ENCODE measurements around the gene GDF2.
A peak's percentile ranks its signal among the peaks of the same experiment; 100 is the strongest.

GDF2 gene

DNA sequence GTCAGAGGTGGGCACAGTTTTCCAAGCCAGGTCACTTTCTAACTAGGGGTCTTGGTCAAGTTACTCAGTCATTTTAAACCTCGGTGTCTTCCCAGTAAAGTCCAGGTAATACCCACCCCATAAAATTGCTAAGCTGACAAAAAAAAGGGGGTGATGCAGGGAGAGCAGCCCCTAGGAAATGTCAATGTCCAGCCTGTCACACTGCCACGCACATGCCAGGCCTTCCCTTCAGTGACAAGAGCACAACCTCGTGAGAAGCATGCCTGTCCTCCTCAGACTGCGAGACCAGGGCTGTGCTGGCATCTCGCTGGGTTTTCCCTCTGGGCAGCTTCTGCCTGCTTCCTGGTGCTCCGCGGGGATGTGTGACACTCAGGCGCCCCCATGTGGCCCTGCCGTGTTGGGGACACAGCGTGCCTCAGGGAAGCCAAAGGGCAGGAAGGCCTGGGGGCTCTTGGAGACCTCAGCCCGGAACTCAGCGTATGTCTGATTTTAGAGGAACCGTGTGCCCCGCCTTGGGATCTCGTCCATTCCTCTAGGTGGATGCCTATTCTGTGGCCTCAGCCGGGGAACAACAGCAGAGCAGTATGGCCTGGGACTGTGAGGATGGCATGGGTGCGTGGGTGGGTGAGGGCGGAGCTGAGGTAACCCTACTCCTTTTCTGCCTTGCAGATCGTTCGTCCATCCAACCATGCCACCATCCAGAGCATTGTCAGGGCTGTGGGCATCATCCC, 10.2 kb upstream of the GDF2 start:
- DNase-seq (ENCODE audit: low read depth): peak; percentile 40

DNA sequence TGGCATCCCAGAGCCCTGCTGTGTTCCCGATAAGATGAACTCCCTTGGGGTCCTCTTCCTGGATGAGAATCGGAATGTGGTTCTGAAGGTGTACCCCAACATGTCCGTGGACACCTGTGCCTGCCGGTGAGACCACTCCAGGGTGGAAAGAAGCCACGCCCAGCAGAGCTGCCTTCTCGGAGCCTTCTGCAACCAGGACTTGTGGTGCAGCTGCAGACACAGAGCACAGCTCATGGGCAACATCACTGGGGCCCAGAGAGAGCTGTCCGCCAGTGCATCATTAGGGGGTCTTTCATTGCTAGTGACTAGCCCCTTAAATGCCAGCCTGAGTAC, 9.6 kb upstream of the GDF2 start:
- no peak for DNase-seq (ENCODE audit: low read depth)

DNA sequence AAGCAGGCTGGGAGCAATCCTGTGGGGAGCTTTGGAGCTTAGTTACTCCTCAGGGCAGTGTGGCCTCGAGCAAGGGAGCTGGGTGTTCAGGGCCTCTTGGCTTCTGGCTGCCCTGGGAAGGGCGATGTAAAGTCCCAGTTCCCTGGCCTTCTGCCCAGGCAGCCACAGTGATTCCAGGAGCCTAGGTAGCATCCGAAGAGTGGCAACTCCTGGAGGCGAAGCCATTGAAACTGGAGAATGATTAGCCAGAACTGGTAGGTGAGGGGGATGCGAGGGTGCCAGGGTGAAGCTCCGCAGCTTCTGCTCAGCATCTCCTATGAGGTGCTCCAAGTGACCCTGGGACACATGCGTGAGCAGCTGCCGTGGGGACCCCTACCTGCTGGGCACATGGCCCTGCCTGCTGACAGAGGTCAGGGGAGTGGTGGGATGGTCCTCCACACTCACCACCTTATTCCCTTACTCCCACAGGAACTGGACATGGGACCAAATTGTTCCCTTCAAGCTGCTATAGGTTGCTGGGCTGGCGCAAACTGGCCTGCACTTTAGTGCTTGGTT, 7.8 kb upstream of the GDF2 start:
- DNase-seq (ENCODE audit: low read depth): no peak

- DNase-seq (ENCODE audit: low read depth): no peak
Measured at GRCh38 chr10:47315421-47315820, 6.8 kb upstream of the GDF2 start.

DNA sequence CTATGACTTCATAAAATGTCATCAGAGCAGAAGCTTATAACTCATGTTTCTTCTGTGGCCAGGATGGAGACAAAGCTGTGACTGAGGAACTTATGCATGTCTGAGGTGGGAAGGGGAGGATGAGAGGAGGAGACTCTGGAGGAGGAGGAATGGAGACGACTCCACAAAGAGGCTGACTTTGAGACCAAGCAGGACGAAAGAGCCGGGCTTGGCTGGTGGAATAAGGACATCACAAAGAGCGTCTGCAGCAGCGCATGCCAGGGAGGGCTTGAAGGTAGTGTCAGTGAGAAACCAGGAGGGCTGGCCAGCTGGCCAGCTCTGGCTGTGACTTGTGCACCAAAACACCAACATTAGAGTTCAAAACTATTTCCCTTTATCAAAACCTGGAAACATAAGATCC, 6.1 kb upstream of the GDF2 start:
- DNase-seq (ENCODE audit: low read depth): no peak

- no peak for DNase-seq (ENCODE audit: low read depth)
Measured at GRCh38 chr10:47317251-47317650, 5.0 kb upstream of the GDF2 start.

GRCh38 chr10:47318706-47319105, 3.5 kb upstream of the GDF2 start:
- no peak for DNase-seq (ENCODE audit: low read depth)

GRCh38 chr10:47319784-47320183, 2.5 kb upstream of the GDF2 start:
- DNase-seq (ENCODE audit: low read depth): no peak

GRCh38 chr10:47320812-47321211, 1.4 kb upstream of the GDF2 start:
- DNase-seq (ENCODE audit: low read depth): no peak

- DNase-seq (ENCODE audit: low read depth): no peak
Measured at GRCh38 chr10:47321521-47322195, 596 bp upstream of the GDF2 start.

DNA sequence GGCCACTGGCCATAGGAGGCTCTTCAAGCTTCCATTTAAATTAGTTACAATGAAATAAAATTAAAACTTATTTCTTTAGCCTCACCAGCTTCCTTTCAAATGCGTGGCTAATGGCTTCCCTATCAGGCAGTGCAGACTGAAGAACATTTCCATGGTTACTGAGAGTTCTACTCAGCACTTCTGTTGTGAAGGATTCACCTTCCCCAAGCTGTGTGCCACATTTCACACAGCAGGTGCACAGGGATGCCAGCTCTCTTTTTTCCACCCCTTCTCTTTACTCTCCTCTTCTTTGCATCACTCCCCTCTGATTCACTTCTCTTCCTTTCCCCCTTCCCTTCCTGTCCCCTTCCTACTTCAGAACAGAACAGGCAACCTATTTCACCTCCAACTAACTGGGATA, 833 bp downstream of the GDF2 start:
- DNase-seq (ENCODE audit: low read depth): no peak

DNA sequence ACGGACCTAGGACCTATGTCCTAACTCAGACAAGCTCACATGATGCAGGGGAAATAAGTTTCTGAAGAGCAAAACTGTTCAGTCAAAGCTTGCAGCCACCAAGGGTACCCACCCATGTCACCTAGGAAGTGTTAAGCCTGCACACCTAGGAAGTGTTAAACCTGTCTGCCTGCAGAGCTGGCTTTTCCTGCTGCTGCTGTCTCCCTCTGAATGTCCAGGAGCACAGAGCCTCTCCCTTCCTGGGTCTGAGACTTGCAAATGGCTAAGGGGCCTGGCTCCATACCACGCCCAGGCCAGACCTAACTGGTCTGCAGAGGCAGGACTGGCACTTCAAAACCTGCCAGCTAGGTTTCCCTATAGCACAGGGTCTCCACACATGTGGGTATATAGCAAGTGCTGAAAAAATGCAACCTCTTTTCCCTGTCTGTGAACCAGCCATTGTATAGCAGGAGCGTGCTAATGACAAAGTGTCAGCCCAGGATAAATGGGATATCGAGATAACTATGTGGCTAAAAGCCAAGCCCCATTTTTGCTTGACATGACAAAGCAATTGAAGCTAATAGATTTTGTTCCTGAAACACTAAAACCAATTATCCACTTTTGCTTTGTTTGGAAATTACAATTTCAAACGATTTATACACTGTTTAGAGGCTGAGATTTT, 1.5 kb downstream of the GDF2 start:
- DNase-seq (ENCODE audit: low read depth): no peak

DNA sequence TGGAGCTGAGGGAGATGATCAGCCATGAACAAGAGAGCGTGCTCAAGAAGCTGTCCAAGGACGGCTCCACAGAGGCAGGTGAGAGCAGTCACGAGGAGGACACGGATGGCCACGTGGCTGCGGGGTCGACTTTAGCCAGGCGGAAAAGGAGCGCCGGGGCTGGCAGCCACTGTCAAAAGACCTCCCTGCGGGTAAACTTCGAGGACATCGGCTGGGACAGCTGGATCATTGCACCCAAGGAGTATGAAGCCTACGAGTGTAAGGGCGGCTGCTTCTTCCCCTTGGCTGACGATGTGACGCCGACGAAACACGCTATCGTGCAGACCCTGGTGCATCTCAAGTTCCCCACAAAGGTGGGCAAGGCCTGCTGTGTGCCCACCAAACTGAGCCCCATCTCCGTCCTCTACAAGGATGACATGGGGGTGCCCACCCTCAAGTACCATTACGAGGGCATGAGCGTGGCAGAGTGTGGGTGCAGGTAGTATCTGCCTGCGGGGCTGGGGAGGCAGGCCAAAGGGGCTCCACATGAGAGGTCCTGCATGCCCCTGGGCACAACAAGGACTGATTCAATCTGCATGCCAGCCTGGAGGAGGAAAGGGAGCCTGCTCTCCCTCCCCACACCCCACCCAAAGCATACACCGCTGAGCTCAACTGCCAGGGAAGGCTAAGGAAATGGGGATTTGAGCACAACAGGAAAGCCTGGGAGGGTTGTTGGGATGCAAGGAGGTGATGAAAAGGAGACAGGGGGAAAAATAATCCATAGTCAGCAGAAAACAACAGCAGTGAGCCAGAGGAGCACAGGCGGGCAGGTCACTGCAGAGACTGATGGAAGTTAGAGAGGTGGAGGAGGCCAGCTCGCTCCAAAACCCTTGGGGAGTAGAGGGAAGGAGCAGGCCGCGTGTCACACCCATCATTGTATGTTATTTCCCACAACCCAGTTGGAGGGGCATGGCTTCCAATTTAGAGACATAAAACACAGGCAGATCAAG, 3.3 kb downstream of the GDF2 start:
- no peak for DNase-seq (ENCODE audit: low read depth)

GRCh38 chr10:47326306-47326926, 4.2 kb downstream of the GDF2 start:
- DNase-seq (ENCODE audit: low read depth): no peak

DNA sequence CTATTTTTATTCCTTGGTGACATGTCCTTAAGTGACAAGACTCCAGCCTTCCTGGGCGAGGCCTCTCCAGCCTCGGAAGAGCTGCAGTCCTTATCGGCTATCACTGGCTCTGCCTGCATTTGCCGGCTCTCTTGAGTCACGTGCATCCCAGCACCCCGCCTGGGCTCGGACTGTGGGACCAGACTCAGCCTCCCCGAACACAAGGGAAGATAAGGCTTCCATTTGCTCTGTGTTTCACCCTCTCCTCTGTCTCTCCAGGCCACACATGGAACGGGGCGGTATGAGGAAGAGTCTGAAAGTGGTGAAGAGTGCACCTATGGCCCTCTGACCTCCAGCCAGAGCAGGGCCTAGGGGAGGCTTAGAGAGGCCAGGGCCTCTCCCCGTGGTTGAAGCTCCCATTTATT, 4.7 kb downstream of the GDF2 start:
- no peak for DNase-seq (ENCODE audit: low read depth)

- DNase-seq (ENCODE audit: low read depth): no peak
Measured at GRCh38 chr10:47329855-47330254, 7.6 kb downstream of the GDF2 start.

DNA sequence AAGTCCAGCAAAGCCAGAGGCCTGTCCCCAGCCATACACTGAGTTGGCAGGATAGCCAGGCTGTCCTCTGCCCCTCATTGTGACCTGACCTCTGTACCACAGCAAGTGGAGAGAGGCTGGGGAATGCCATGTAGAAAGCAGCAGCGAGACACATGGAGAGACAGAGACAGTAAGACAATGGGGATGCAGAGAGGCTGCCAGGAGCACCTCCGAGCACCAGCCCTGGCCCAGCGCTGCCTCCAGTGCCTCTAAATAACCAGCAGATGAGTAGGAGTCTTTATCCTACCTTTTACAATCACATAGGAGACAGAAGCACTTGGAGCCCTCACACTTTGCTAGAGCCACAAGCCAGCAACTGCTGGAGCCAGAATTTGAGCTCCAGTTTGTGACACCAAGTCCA, 8.1 kb downstream of the GDF2 start:
- DNase-seq (ENCODE audit: low read depth): no peak

DNA sequence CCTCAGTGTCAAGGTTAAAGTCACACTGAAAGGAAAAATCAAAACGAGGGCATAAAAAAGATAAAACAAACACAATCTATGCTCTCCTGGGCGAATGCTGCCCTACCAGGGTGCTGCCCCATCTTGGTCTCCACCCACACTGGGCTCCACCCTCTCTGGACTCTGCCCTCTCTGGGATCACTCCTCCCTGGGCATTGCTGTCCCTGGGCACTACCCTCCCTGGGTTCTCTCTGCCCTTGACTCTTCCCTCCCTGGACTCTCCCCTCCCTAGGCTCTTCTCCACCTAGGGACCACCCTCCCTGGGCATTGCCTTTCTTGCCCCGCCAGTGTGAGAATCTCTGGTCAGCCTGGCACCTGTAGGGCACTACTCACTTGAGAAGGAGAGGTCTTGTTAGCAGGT, 8.6 kb downstream of the GDF2 start:
- DNase-seq (ENCODE audit: low read depth): no peak

DNA sequence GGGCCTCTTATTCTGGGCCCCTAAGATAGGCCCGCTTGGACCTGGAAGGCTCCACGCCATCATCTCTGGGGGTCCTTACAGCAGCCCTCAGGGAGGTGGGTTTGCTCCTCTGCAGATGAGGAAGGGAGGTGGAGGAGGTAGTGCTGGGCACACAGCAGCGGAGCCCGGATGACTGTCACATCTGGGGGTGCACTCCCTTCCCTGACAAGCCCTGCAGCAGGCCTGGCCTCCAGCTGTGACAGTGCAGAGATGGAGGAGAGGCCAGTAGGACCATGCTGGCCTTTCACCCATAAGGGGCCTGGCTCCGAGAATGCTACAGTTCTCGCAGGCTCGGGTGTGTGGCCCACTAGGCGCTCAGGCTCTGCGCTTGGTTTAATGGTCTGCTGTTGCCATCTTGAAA, 9.2 kb downstream of the GDF2 start:
- no peak for DNase-seq (ENCODE audit: low read depth)

DNA sequence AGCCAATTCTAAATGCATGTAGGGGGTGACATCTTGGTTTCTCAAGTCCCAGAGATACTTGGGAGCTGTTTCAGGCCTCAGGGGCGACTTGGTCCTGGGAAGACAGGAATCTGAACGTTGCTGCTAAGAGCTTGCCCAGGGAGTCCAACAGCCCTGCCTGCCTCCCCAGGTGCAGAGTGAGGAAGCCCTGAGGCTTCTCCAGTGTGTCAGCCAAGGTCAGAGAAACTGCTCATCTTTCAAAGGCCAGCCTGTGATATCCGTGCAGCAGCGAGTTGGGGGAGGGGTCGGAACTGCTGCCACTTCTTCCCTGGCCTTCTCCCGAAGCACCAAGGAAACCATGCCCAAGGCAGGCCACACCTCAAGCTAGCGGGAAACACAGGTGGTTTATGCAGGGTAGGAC, 9.7 kb downstream of the GDF2 start:
- no peak for DNase-seq (ENCODE audit: low read depth)

- DNase-seq (ENCODE audit: low read depth): no peak
Measured at GRCh38 chr10:47332371-47332770, 10.1 kb downstream of the GDF2 start.

DNA sequence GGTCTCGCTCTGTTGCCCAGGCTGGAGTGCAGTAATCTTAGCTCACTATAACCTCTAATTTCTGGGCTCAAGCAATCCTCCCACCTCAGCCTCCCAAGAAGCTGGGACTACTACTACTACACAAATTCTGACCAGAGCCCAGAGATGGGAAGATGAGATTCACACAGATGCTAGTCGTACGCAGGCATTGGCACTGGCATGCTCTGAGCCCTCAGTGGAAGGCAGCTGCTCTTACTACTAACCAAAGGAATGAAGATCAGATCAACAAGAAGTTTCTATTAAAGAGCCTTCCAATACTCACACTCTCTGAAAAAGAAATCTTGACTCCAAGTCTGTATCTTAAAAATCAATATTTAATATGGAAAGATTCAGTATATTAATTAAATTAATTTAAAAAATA, 10.7 kb downstream of the GDF2 start:
- no peak for DNase-seq (ENCODE audit: low read depth)
